Left ventricle myocardium superior (tissue), 1 donor: Measurements from ENCODE around the gene PLIN4. TPM values are rescaled to one million over a fixed set of nuclear protein-coding genes. Genes with fewer than 3 reads are reported as not detected.
"Not testable (repeated sequence)": the region's sequence is repeated elsewhere in the genome, so short reads cannot be mapped to it uniquely, and the experiment has no call there.

ENCODE experiments used
- ATAC-seq: fragments of 200-7000 bp; cut with Tn5 transposase; one replicate; pipeline ENCODE4 v1.9.1; 2020; ENCODE audit warnings: mild to moderate bottlenecking, moderate library complexity
- DNase-seq: peaks from one replicate; pipeline ENCODE4 v3.0.0-alpha.2; 2020
- intact Hi-C: fragments of 100-400 bp; cut with micrococcal nuclease; formaldehyde crosslinking; loops from one replicate; pipeline ENCODE4 v1.11.0; 2022
- long read RNA-seq: library from polyadenylated mRNA; unstranded; transcript quantifications from one replicate; pipeline ENCODE4 v2.0.0, GENCODE V29; 2021
- total RNA-seq: library from RNA; stranded (reverse); fragmentation: NEBNext Ultra II Directional; extraction: Animal tissue kit (Norgen Biotek cat#: 25700); gene quantifications from one replicate; pipeline ENCODE4 v1.2.1, GENCODE V29; 2021
- donor health status: DM: no; HTN: yes; CAD: no; lungs with severe emphysema.

Gene PLIN4, protein sequence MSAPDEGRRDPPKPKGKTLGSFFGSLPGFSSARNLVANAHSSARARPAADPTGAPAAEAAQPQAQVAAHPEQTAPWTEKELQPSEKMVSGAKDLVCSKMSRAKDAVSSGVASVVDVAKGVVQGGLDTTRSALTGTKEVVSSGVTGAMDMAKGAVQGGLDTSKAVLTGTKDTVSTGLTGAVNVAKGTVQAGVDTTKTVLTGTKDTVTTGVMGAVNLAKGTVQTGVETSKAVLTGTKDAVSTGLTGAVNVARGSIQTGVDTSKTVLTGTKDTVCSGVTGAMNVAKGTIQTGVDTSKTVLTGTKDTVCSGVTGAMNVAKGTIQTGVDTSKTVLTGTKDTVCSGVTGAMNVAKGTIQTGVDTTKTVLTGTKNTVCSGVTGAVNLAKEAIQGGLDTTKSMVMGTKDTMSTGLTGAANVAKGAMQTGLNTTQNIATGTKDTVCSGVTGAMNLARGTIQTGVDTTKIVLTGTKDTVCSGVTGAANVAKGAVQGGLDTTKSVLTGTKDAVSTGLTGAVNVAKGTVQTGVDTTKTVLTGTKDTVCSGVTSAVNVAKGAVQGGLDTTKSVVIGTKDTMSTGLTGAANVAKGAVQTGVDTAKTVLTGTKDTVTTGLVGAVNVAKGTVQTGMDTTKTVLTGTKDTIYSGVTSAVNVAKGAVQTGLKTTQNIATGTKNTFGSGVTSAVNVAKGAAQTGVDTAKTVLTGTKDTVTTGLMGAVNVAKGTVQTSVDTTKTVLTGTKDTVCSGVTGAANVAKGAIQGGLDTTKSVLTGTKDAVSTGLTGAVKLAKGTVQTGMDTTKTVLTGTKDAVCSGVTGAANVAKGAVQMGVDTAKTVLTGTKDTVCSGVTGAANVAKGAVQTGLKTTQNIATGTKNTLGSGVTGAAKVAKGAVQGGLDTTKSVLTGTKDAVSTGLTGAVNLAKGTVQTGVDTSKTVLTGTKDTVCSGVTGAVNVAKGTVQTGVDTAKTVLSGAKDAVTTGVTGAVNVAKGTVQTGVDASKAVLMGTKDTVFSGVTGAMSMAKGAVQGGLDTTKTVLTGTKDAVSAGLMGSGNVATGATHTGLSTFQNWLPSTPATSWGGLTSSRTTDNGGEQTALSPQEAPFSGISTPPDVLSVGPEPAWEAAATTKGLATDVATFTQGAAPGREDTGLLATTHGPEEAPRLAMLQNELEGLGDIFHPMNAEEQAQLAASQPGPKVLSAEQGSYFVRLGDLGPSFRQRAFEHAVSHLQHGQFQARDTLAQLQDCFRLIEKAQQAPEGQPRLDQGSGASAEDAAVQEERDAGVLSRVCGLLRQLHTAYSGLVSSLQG (N-terminal part only)
- total RNA-seq, result 235 TPM
- long read RNA-seq, partial matches to known transcripts, result 223 of 699 reads
- long read RNA-seq, other reads (novel, unspliced or antisense), result 476 of 699 reads

GRCh38 chr19:4518345-4519171 lies at the start of gene PLIN4:
Gene PLIN4 (minus strand): TSS chr19:4518486. CDS start chr19:4518272, 214 bp downstream.
- peak; percentile 84 for ATAC-seq
- intact Hi-C loops, result no loop called here
- peak; percentile 92 for DNase-seq

- ATAC-seq (peak; percentile 71), DNase-seq (peak; percentile 74)
- intact Hi-C loops, result no loop called here
Observed at GRCh38 chr19:4567584-4568071, 49.3 kb upstream of the PLIN4 start.

GRCh38 chr19:4566402-4567051 lies 48.2 kb upstream of the PLIN4 start:
- intact Hi-C loops, result no loop called here
- DNase-seq (no peak), ATAC-seq (no peak)

DNA sequence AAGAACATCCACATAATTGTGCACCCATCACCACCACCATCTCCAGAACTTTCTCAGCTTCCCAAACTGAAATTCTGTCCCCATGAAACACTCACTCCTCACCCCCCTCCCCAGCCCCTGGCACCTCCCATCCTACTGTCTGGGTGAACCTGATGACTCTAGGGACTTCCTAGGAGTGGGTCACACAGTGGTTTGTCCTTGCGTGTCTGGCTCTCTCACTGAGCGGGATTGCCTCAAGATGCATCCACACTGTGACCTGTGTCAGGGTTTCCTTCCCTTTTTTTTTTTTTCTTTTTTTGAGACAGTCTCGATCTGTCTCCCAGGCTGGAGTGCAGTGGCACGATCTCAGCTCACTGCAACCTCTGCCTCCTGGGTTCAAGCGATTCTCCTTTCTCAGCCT lies 45.3 kb upstream of the PLIN4 start:
- intact Hi-C loops, ATAC-seq, DNase-seq: not testable (repeated sequence)

DNA sequence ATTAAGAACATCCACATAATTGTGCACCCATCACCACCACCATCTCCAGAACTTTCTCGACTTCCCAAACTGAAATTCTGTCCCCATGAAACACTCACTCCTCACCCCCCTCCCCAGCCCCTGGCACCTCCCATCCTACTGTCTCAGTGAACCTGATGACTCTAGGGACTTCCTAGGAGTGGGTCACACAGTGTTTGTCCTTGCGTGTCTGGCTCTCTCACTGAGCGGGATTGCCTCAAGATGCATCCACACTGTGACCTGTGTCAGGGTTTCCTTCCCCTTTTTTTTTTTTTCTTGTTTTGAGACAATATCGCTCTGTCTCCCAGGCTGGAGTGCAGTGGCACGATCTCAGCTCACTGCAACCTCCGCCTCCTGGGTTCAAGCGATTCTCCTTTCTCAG lies 43.8 kb upstream of the PLIN4 start:
- intact Hi-C loops, DNase-seq: not testable (repeated sequence)
- peak; percentile 21 for ATAC-seq

- intact Hi-C loops, result loop anchor here (5.0 kb wide), 1 partner anchor 78 kb away; the partner anchor contains the start of gene TNFAIP8L1
- peak; percentile 65 for ATAC-seq
- peak; percentile 67 for DNase-seq
Observed at GRCh38 chr19:4559569-4559968, 41.3 kb upstream of the PLIN4 start, which contains the start of gene SEMA6B. Gene SEMA6B (minus strand): TSS chr19:4559684. CDS start chr19:4558457, 1,227 bp downstream.

DNA sequence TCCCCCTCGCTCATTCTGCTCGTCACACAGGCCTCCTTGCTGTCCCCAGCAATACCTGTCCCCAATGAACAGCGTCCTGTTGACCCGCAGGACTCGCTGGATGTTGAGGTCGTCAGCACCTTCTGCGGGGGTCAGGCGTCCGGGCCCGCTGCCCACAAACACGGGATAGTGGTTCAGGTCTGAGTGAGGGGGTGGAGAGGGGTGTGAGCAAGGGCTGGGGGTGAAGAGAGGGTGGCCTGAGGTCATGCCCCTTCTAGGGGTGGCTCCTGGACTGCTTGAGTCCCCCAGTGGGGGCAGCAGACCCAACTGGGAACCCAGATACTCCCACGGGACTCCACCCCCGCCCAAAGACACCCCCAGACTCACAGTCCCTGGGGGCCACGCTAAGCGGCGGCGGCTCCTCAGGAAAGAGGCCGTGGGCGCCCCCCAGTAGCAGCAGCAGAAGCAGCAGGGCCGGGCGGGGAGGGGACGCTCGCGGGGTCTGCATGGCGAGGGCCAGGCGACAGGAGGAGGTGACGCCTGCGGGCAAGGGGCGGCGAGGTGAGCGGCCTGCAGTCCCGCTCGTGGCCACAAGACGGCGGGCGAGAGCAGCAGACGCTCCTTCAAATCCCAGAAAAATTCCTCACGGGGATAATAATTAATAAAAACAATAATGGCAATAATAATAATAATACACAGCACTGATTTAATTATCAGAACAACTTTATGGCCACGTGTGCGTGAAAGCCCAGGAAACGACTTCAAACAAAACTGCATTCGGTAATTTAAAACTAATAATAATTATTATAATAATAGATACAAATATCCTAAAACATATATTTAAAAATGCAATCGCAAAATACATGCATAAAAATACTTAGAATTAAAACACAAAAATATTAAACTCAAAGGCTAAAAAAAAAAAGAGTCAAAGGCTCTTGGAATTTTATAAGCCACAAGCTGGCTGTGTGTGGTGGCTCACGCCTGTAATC lies 40.0 kb upstream of the PLIN4 start:
- peak; percentile 72 for DNase-seq
- intact Hi-C loops, result loop anchor here (5.0 kb wide), 1 partner anchor 79 kb away; the partner anchor contains the start of gene TNFAIP8L1
- ATAC-seq, result peak; percentile 12

- DNase-seq, result no peak
- intact Hi-C loops, result loop anchor here (5.0 kb wide), 1 partner anchor 80 kb away; the partner anchor contains the start of gene TNFAIP8L1
- no peak for ATAC-seq
Observed at GRCh38 chr19:4557144-4557970, 39.1 kb upstream of the PLIN4 start.

DNA sequence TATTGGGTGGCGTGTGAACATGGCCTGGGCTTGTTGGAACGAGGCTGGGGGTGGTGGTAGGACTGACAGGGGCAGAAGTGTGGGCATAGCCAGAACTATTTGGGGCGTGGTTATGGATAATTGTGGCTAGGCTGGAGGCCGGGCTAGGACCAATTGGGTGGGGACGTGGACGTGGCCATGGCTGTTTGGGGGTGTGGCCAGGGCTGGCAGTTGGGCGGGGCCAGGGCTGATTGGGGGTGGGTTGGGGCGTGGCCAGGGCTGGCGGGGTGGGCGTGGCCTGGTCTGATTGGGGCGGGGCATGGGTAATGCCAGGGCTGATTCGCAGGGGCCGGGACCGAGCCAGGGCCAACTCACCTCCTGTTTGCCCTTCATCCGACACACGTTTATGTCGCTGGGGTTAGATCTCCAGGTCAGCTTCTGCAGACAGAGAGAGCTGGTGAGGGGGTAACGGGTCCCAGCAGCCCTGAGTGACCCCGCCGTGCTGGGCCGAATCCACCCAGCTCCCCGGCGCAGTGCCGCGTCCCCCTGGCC lies 38.4 kb upstream of the PLIN4 start:
- intact Hi-C loops, result loop anchor here (5.0 kb wide), 1 partner anchor 81 kb away; the partner anchor contains the start of gene TNFAIP8L1
- DNase-seq (no peak), ATAC-seq (peak; percentile 34)

GRCh38 chr19:4555657-4556561 lies 37.6 kb upstream of the PLIN4 start:
- DNase-seq (no peak), ATAC-seq (no peak)
- intact Hi-C loops, result loop anchor here (5.0 kb wide), 1 partner anchor 81 kb away; the partner anchor contains the start of gene TNFAIP8L1

GRCh38 chr19:4554717-4555116 lies 36.4 kb upstream of the PLIN4 start:
- DNase-seq (no peak), ATAC-seq (no peak)
- intact Hi-C loops, result loop anchor here (5.0 kb wide), 1 partner anchor 83 kb away; the partner anchor contains the start of gene TNFAIP8L1

- intact Hi-C loops, result no loop called here
- ATAC-seq (no peak), DNase-seq (no peak)
Observed at GRCh38 chr19:4553775-4554174, 35.5 kb upstream of the PLIN4 start.

DNA sequence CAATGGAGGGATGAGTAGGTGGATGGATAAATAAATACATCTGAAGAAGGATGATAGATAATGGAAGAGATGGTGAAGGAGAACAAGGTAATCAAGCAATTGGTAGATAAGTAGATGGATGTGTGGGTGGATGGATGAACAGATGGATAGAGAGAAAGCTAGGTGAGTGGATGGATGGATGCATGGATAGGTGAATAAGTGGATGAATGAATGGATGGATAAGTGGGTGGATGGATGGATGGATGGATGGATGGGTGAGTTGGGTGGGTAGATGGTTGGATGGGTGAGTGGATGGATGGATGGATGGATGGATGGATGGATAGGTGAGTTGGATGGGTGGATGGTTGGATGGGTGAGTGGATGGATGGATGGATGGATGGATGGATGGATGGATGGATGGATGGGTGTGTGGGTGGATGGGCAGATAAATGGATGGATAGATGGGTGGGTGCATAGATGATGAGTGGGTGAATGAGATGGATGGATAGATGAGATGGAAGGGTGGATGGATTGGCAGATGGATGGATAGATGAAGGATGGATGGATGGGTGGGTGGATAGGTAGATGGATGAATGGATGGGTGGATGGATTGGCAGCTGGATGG lies 34.9 kb upstream of the PLIN4 start:
- DNase-seq (no peak), ATAC-seq (no peak)
- intact Hi-C loops, result no loop called here

DNA sequence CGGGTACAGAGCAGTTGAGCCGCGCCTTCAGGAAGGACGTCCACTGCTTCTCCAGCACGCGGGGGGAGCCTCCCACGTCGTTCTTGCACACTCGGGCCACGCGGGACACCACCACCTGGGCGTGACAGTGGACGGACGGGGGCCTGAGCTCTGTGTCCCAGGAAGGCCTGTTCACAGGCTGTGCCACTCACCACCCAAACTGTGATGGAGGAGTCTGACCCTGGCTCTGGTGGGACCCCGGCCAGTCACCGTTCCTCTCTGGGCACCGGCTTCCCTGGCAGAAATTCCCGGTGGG lies 34.2 kb upstream of the PLIN4 start:
- DNase-seq (no peak), ATAC-seq (no peak)
- intact Hi-C loops, result no loop called here
